Karpas-422 (cell line): Measurements from ENCODE around the gene ANK2. TPM values are rescaled to one million over a fixed set of nuclear protein-coding genes. Genes with fewer than 3 reads are reported as not detected.

Source experiments
- DNase-seq: peaks from one replicate; pipeline ENCODE4 v3.0.0-alpha.2; 2015
- H2AFZ ChIP-seq: fragments of 200-600 bp; sonication (generic); 2 replicates; pipeline ENCODE4 v1.6.1; 2014; ENCODE audit warnings: antibody characterized with exemption, low read length, mixed read lengths
- H3K27ac ChIP-seq: fragments of 200-600 bp; sonication (generic); 2 replicates; pipeline ENCODE4 v1.5.1; 2014; ENCODE audit warnings: mild to moderate bottlenecking, low read length, moderate library complexity
- H3K27me3 ChIP-seq: fragments of 200-600 bp; sonication (generic); 2 replicates; pipeline ENCODE4 v1.6.1; 2014; ENCODE audit warnings: low read length, mixed read lengths
- H3K36me3 ChIP-seq: fragments of 200-600 bp; sonication (generic); 2 replicates; pipeline ENCODE4 v1.6.1; 2014; ENCODE audit warnings: low read length, mixed read lengths; ENCODE audit not compliant: insufficient read depth
- H3K4me1 ChIP-seq: fragments of 200-600 bp; sonication (generic); 2 replicates; pipeline ENCODE4 v1.6.1; 2014; ENCODE audit warnings: mild to moderate bottlenecking, low read length, mixed read lengths
- H3K4me2 ChIP-seq: fragments of 200-600 bp; sonication (generic); 2 replicates; pipeline ENCODE4 v1.6.1; 2014; ENCODE audit warnings: low read length, low read depth, mild to moderate bottlenecking; ENCODE audit not compliant: poor library complexity, severe bottlenecking
- H3K4me3 ChIP-seq: fragments of 200-600 bp; sonication (generic); 2 replicates; pipeline ENCODE4 v1.5.1; 2014; ENCODE audit warnings: mild to moderate bottlenecking, antibody characterized with exemption, low read length, mixed read lengths
- H3K79me2 ChIP-seq: fragments of 200-600 bp; sonication (generic); 2 replicates; pipeline ENCODE4 v1.6.1; 2014; ENCODE audit warnings: mild to moderate bottlenecking, low read length, mixed read lengths
- H3K9ac ChIP-seq: fragments of 200-600 bp; sonication (generic); 2 replicates; pipeline ENCODE4 v1.6.0; 2014; ENCODE audit warnings: low read length
- H3K9me2 ChIP-seq: fragments of 200-600 bp; sonication (generic), shearing (Covaris generic); replicated peaks from 2 replicates; pipeline ENCODE4 v1.6.0; 2014; ENCODE audit warnings: mild to moderate bottlenecking, low read length, moderate library complexity; ENCODE audit not compliant: insufficient read depth
- H3K9me3 ChIP-seq: fragments of 300-700, 200-600 bp; sonication (generic); 2 replicates; pipeline ENCODE4 v1.6.1; 2014; ENCODE audit warnings: low read length, mixed read lengths
- H4K20me1 ChIP-seq: fragments of 200-600 bp; sonication (generic); 2 replicates; pipeline ENCODE4 v1.6.1; 2014; ENCODE audit warnings: mild to moderate bottlenecking, antibody characterized with exemption, low read length, low read depth; ENCODE audit not compliant: insufficient read depth
- total RNA-seq: library from RNA; depleted of rRNA; stranded (reverse); fragments of >200 nt; shearing (Covaris generic); gene quantifications from 2 replicates; pipeline ENCODE4 v1.2.3, GENCODE V29; 2014; ENCODE audit warnings: low replicate concordance

ANK2 gene
- total RNA-seq, 1 experiment from 2014 or later, result 3.1 TPM

DNA sequence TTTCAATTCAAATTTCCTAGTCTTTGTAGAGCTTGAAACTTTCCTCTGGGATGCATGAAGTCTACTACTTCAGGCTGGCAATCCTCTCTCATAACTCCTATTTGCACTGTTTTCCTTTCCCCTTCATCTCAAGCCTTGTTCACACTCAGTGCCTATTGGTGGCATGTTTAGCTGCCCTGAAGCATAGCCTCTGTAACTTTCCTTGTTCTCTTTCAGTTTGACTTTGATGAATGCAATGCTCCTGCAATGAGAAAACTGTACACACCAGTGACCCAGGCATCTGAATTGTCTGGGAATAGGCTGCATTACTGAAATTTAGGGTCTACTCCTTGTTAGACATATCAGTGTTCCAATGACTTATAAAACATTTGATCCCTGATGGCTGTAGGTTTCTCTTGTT lies 81.7 kb downstream of the ANK2 start:
- Histone ChIP-seq H3K27me3 (no peaks in the 10 kb centered on the region), H3K27ac (no peak overlapping the region), H3K4me2 (no peak overlapping the region), H3K4me1 (no peaks in the 10 kb centered on the region), H3K4me3 (no peak overlapping the region), H3K9me2 (no peaks in the 10 kb centered on the region), H3K9ac (no peak overlapping the region), H4K20me1 (no peaks in the 10 kb centered on the region), H2AFZ (no peak overlapping the region), H3K36me3 (no peaks in the 10 kb centered on the region), H3K79me2 (no peaks in the 10 kb centered on the region), H3K9me3 (no peaks in the 10 kb centered on the region)
- DNase-seq, result no peak

DNA sequence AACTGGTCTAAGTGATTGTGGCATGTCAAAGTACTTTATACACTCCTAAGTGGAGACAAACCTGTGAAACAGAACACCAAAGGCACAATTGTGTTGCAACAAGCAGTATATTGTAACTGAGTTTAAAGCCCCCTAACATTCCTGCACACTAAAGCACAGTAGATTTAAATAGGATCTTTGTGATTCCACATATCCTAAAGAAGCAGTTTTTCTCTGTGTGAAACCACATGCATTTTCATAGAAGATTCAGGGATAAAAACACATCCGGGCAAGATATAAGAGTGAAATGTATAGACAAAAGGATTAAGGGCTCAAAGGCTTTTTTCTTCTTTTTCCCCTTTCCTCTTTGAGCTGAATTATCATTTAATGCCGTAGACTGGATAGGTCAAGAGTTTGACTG lies 82.2 kb downstream of the ANK2 start:
- H3K27me3 ChIP-seq, result no peaks in the 10 kb centered on the region
- H2AFZ ChIP-seq, result no peak overlapping the region
- no peaks in the 10 kb centered on the region for H3K9me2 ChIP-seq
- no peak for DNase-seq
- H3K36me3 ChIP-seq, result no peaks in the 10 kb centered on the region
- no peak overlapping the region for H3K9ac ChIP-seq
- no peaks in the 10 kb centered on the region for H3K4me1 ChIP-seq
- no peak overlapping the region for H3K4me3 ChIP-seq
- H4K20me1 ChIP-seq, result no peaks in the 10 kb centered on the region
- no peaks in the 10 kb centered on the region for H3K9me3 ChIP-seq
- no peak overlapping the region for H3K27ac ChIP-seq
- H3K79me2 ChIP-seq, result no peaks in the 10 kb centered on the region
- H3K4me2 ChIP-seq, result no peak overlapping the region

DNA sequence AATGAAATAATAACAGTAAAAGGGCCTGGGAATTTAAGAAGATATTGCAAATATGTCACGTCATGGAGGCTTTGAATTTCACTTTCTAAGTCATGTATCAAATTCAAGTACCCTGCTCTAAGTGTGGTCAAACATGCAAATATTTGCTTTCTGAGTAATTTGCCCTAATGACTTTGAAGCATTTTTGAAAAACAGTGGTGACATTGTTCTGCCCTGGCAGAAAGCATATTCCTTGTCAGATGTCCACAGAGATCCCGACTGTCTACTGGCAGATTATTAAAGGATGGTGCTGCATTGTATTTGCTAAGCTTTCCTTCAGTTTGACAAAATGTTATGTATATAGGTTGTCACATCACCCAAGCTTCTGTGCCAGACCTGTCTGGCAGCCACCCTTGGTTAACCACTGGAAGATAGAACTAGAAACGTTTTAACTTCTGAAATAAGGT lies 92.5 kb downstream of the ANK2 start:
- H3K9me3 ChIP-seq, result no peaks in the 10 kb centered on the region
- H3K27me3 ChIP-seq, result no peaks in the 10 kb centered on the region
- DNase-seq, result no peak
- H3K9ac ChIP-seq, result no peak overlapping the region
- H3K9me2 ChIP-seq, result no peaks in the 10 kb centered on the region
- no peaks in the 10 kb centered on the region for H3K4me1 ChIP-seq
- no peak overlapping the region for H3K4me2 ChIP-seq
- H3K4me3 ChIP-seq, result no peak overlapping the region
- no peak overlapping the region for H3K27ac ChIP-seq
- H3K36me3 ChIP-seq, result no peaks in the 10 kb centered on the region
- no peak overlapping the region for H2AFZ ChIP-seq
- no peaks in the 10 kb centered on the region for H3K79me2 ChIP-seq
- H4K20me1 ChIP-seq, result no peaks in the 10 kb centered on the region

DNA sequence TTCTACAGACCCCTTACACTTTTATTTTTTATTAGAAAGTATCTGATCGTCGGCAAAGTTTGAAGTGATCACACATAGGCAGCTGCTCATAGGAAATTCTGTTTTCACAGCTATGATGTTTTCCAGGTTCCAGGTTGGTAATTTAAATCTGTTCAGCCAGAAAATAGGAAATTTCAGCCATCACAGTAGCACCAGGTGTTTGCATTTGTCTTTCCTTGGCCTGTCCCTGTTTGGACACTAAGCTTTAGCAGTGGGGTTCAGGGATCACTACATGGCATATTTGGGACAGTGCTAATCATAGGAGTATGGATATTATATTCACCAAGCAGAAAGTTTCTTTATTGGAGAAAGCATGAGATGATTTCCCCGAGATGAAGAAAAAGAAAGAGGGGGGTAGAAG lies 92.9 kb downstream of the ANK2 start:
- DNase-seq, result no peak
- no peak overlapping the region for H2AFZ ChIP-seq
- no peaks in the 10 kb centered on the region for H3K36me3 ChIP-seq
- no peaks in the 10 kb centered on the region for H3K9me3 ChIP-seq
- no peaks in the 10 kb centered on the region for H3K4me1 ChIP-seq
- no peaks in the 10 kb centered on the region for H3K9me2 ChIP-seq
- H3K9ac ChIP-seq, result no peak overlapping the region
- H3K27me3 ChIP-seq, result no peaks in the 10 kb centered on the region
- no peak overlapping the region for H3K4me2 ChIP-seq
- H3K4me3 ChIP-seq, result no peak overlapping the region
- no peaks in the 10 kb centered on the region for H3K79me2 ChIP-seq
- no peak overlapping the region for H3K27ac ChIP-seq
- H4K20me1 ChIP-seq, result no peaks in the 10 kb centered on the region

DNA sequence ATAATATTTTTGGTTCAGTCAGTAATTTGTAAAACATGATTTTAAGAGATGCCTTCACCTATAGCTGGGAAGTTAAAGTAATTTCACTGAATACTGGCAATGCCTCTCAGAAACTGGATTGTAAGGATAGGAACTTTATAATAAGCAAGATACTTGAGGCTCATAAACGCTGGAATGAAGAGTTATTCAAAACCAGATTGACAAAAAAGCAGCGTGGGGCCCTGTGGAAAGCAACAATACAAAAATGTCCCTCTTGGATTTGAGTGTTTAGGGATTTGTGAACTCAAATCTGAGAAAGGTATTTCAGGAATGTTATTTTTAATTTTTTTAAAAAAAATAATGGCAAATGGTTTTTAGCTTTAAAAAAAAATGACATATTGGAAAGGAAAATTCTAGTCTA lies 94.6 kb downstream of the ANK2 start:
- Histone ChIP-seq H3K4me2 (no peak overlapping the region), H3K27me3 (no peaks in the 10 kb centered on the region), H4K20me1 (no peaks in the 10 kb centered on the region), H3K36me3 (no peaks in the 10 kb centered on the region), H2AFZ (no peak overlapping the region), H3K79me2 (no peaks in the 10 kb centered on the region), H3K9me3 (no peaks in the 10 kb centered on the region), H3K9ac (no peak overlapping the region), H3K4me1 (no peaks in the 10 kb centered on the region), H3K4me3 (no peak overlapping the region), H3K9me2 (no peaks in the 10 kb centered on the region), H3K27ac (no peak overlapping the region)
- no peak for DNase-seq

DNA sequence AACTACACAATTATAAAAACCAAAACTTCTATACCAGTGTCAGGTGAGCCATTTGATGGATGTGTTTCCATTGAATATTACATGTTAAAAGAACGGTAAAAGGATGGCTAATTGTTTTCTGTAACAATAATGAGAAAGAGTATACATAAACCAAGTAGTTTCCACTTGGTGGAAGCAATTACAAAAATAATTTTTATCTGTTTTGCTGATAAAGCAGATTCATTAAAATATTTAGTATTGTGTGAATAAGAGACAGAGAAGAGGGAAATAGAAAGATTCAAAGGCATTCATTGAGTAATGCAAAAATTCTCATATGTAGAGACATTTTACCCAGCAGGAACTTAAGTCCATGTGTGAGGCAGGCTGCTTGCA lies 95.7 kb downstream of the ANK2 start:
- H3K36me3 ChIP-seq, result no peaks in the 10 kb centered on the region
- DNase-seq, result no peak
- no peak overlapping the region for H3K27ac ChIP-seq
- no peaks in the 10 kb centered on the region for H4K20me1 ChIP-seq
- no peaks in the 10 kb centered on the region for H3K27me3 ChIP-seq
- no peaks in the 10 kb centered on the region for H3K9me3 ChIP-seq
- no peaks in the 10 kb centered on the region for H3K4me1 ChIP-seq
- no peak overlapping the region for H3K4me3 ChIP-seq
- no peaks in the 10 kb centered on the region for H3K79me2 ChIP-seq
- no peak overlapping the region for H3K4me2 ChIP-seq
- H2AFZ ChIP-seq, result no peak overlapping the region
- H3K9ac ChIP-seq, result no peak overlapping the region
- H3K9me2 ChIP-seq, result no peaks in the 10 kb centered on the region

DNA sequence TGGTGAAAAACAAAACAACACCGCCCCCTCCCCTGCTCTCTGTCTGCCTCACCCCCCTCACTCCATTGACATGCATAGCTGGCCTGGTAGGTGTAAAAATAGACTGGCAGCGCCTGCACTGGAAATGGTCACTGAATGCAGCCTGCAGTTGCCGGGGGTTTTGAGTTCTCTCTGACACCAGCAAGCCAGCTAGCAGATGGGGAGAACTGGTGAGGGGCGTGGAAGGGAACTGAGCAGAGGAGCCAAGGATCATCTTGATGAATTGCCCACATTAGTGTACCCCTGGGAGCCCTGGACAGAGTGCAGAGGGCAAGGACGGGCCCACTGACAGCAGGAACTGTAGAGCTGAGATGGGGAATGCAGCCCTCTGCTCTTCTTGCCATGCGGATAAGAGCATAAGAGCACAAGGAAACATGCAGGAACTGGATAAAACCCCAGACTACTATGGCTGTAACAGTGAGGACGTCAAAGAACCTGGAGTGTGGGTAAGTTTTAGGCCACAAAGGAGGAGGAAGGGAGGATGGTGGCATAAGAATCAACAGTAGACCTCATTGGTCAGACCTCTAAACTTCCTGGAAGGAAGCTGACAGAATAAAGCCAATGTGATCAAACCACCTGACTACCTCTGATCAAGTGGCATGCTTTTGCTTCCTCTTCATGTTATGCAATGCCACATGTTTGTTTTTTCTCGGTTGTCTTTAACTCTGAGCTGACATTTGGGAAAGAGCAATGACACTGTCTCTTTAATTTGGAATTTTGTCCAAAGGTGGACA lies 96.3 kb downstream of the ANK2 start:
- Histone ChIP-seq H3K4me3 (no peak overlapping the region), H4K20me1 (no peaks in the 10 kb centered on the region), H3K9me3 (no peaks in the 10 kb centered on the region), H3K79me2 (no peaks in the 10 kb centered on the region), H3K9ac (no peak overlapping the region), H3K36me3 (no peaks in the 10 kb centered on the region), H3K27ac (no peak overlapping the region), H3K4me2 (no peak overlapping the region), H3K9me2 (no peaks in the 10 kb centered on the region), H3K4me1 (no peaks in the 10 kb centered on the region), H2AFZ (no peak overlapping the region), H3K27me3 (no peaks in the 10 kb centered on the region)
- DNase-seq, result no peak

DNA sequence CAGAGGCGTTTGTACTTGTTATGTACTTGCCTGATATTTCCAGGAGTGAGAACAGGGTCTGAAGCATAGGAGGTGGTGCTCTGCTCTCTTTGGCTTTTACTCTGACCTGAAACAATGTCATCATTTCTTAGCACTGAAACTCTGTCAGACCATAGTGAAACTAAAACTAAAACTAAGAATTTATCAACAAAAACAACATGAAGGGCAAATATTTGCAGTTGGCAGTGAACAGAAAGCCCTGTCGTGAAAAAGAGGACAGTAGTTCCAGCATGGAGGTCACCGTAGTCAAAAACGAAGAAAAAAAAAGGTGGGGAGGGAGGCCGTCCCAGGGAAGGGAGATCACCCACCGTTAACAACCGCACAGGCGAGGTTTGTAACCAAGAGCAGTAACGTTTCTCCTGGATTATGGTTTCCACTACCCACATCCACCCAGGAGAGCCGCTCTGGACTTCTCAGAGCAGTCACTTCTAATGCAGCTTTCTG lies 97.5 kb downstream of the ANK2 start:
- Histone ChIP-seq H4K20me1 (no peaks in the 10 kb centered on the region), H3K27ac (no peak overlapping the region), H3K4me3 (peak overlapping the region; percentile 18; the same call in 1 of the 2 replicates), H3K36me3 (no peaks in the 10 kb centered on the region), H3K9ac (0 out of 2 replicates have a peak overlapping the region, but pooled peaks have one; percentile 20), H3K4me2 (peak overlapping the region; percentile 48), H2AFZ (peak overlapping the region; percentile 53; the same call in 1 of the 2 replicates), H3K79me2 (no peaks in the 10 kb centered on the region), H3K27me3 (no peaks in the 10 kb centered on the region), H3K9me3 (no peaks in the 10 kb centered on the region), H3K9me2 (no peaks in the 10 kb centered on the region), H3K4me1 (no peaks in the 10 kb centered on the region)
- no peak for DNase-seq
